ENCODE data around the gene FXYD6.

FXYD6 gene

GRCh38 chr11:117826190-117826570 lies 50.3 kb downstream of the FXYD6 start:
- Histone ChIP-seq H3K9me3 (ENCODE audit: control insufficient read depth, low read length) (no peaks in the 10 kb centered on the region), H3K9ac (no peak overlapping the region), H2AFZ (no peak overlapping the region), H3K4me2 (ENCODE audit: low read length) (no peak overlapping the region), H3K4me3 (ENCODE audit: low read depth, low read length) (no peak overlapping the region), H3K27ac (no peak overlapping the region), H3K27me3 (ENCODE audit: control insufficient read depth, insufficient read depth, low read length) (no peaks in the 10 kb centered on the region), H3K36me3 (ENCODE audit: control insufficient read depth, insufficient read depth, low read length) (no peaks in the 10 kb centered on the region), H3K79me2 (no peaks in the 10 kb centered on the region), H3K4me1 (no peaks in the 10 kb centered on the region)
- no peak for TF ChIP-seq CTCF (IDR thresholded peaks at IDR 0.05)

- Histone ChIP-seq H3K79me2 (no peaks in the 10 kb centered on the region), H3K36me3 (ENCODE audit: control insufficient read depth, insufficient read depth, low read length) (no peaks in the 10 kb centered on the region), H3K4me2 (ENCODE audit: low read length) (no peak overlapping the region), H3K4me3 (ENCODE audit: low read depth, low read length) (no peak overlapping the region), H3K9me3 (ENCODE audit: control insufficient read depth, low read length) (no peaks in the 10 kb centered on the region), H3K27ac (no peak overlapping the region), H3K4me1 (no peaks in the 10 kb centered on the region), H2AFZ (no peak overlapping the region), H3K27me3 (ENCODE audit: control insufficient read depth, insufficient read depth, low read length) (no peaks in the 10 kb centered on the region), H3K9ac (no peak overlapping the region)
- no peak for TF ChIP-seq CTCF (IDR thresholded peaks at IDR 0.05)
These were observed 50.8 kb downstream of the FXYD6 start for GRCh38 chr11:117825538-117826189.

DNA sequence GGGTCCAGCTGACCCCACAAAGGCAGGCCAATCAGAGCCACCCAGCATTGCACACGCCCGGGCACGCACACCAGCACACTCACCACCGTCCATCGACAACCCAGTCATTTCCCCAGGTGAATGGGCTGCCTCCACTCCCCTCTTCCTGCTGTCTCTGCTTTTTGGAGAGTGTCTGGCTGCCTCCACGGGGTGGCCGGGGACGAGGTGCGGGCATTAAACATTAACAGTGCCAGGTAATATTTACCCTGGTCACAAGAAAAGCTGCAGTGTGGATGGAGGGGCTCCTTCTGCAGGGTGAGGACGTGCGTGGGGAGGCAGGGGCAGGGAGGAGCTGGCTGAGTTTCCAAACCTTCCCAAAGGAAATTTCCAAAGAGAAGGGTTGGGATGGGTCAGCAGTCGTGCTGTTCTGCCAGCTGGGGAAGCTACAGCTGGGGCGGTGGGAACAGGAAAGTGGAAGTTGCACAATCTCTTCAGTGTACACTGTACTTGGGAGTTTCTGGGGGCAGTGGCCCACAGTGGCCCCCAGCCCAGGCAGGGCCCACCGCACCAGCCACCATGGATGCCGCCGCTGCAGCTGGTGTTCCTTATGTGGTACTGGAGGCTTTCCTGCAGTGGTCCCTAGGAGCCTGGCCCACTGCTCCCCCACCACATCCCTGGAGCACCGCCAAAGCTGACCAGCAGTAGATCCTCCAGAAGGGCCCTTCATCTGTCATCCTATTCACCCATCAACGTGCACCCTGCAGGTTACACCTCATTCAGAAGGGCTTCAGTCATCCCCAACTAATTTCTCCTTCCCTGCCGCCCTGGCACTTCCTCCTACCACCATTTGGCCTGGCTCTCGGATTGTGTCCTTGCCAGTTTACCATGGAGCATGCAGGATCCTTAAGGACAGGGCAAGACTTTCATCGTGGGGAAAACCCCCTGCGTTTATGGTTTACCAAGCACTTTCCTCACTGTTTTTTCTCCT lies 51.6 kb downstream of the FXYD6 start, which contains the start of gene FXYD2:
FXYD2 (minus strand) TSS at position 174 of the 967 bp plus-strand sequence; CDS start at position 108, 66 bp downstream.
- H3K27ac ChIP-seq, result no peak within 1 kb of the TSS
- H3K9me3 ChIP-seq (ENCODE audit: control insufficient read depth, low read length), result no peaks in the 10 kb centered on the region
- no peaks in the 10 kb centered on the region for H3K36me3 ChIP-seq (ENCODE audit: control insufficient read depth, insufficient read depth, low read length)
- H3K79me2 ChIP-seq, result no peaks in the 10 kb centered on the region
- H3K27me3 ChIP-seq (ENCODE audit: control insufficient read depth, insufficient read depth, low read length), result no peaks in the 10 kb centered on the region
- no peak within 1 kb of the TSS for H3K9ac ChIP-seq
- no peaks in the 10 kb centered on the region for H3K4me1 ChIP-seq
- no peak within 1 kb of the TSS for H3K4me3 ChIP-seq (ENCODE audit: low read depth, low read length)
- no peak for TF ChIP-seq CTCF (IDR thresholded peaks at IDR 0.05)
- no peak within 1 kb of the TSS for H2AFZ ChIP-seq
- H3K4me2 ChIP-seq (ENCODE audit: low read length), result no peak within 1 kb of the TSS

- Histone ChIP-seq H3K79me2 (no peaks in the 10 kb centered on the region), H3K4me3 (ENCODE audit: low read depth, low read length) (no peak overlapping the region), H3K36me3 (ENCODE audit: control insufficient read depth, insufficient read depth, low read length) (no peaks in the 10 kb centered on the region), H3K27ac (no peak overlapping the region), H3K27me3 (ENCODE audit: control insufficient read depth, insufficient read depth, low read length) (no peaks in the 10 kb centered on the region), H3K9me3 (ENCODE audit: control insufficient read depth, low read length) (no peaks in the 10 kb centered on the region), H3K9ac (no peak overlapping the region), H2AFZ (no peak overlapping the region), H3K4me1 (no peaks in the 10 kb centered on the region), H3K4me2 (ENCODE audit: low read length) (no peak overlapping the region)
- no peak for TF ChIP-seq CTCF (IDR thresholded peaks at IDR 0.05)
These were observed 52.5 kb downstream of the FXYD6 start for GRCh38 chr11:117823946-117824420.

Data from parathyroid adenoma (tissue), 2 donors.